ENCODE results near the gene ITPR1. TPM values are rescaled to one million over a fixed set of nuclear protein-coding genes. Genes with fewer than 3 reads are reported as not detected.

The ITPR1 gene
- total RNA-seq, 4 donors from 2014 or later = 12.1 to 68.7 (median 25.6) TPM

DNA sequence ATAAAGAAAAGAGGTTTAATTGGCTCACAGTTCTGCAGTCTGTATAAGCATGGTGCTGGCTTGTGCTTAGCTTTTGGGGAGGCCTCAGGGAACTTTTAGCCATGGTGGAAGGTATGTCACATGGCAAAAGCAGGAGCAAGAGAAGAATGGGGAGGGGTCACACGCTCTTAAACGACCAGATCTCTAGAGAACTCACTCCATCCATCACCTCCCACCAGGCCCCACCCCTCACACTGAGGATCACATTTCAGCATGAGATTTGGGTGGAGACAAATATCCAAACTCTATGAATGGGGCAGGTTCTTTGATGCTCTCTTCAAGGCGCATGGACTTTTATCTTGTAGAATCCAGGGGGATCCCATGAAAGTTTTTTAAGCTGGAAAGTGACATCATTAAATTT is 75.7 kb downstream of the ITPR1 start:
- peaks cover 0 to 19% (median 8%) of the 10 kb centered on the region in 3 donors for H3K4me1 ChIP-seq
- no peaks in the 10 kb centered on the region for H3K36me3 ChIP-seq
- H3K27ac ChIP-seq = no peak overlapping the region
- no peak for TF ChIP-seq POLR2A (IDR thresholded peaks at IDR 0.05)
- TF ChIP-seq CTCF (IDR thresholded peaks at IDR 0.05) = no peak
- H3K4me3 ChIP-seq = no peak overlapping the region
- no peak for DNase-seq
- whole genome bisulfite sequencing, 2 donors = 55 to 66% methylated on average over 3 of the region's 3 CpGs
- H3K27me3 ChIP-seq = no peaks in the 10 kb centered on the region
- no peaks in the 10 kb centered on the region for H3K9me3 ChIP-seq
- intact Hi-C loops (cut with DNase I) = no loop called here

- H3K36me3 ChIP-seq = no peaks in the 10 kb centered on the region
- no peaks in the 10 kb centered on the region for H3K27me3 ChIP-seq
- H3K27ac ChIP-seq = no peak overlapping the region
- no peak for DNase-seq
- no peak for TF ChIP-seq POLR2A (IDR thresholded peaks at IDR 0.05)
- H3K4me1 ChIP-seq = peaks cover 3 to 27% (median 5%) of the 10 kb centered on the region in 3 donors
- intact Hi-C loops (cut with DNase I) = no loop called here
- no peak overlapping the region for H3K4me3 ChIP-seq
- 77 to 89% methylated on average over 7 of the region's 7 CpGs for WGBS, 2 donors
- H3K9me3 ChIP-seq = no peaks in the 10 kb centered on the region
Measured at GRCh38 chr3:4570840-4571621, 77.9 kb downstream of the ITPR1 start.

DNA sequence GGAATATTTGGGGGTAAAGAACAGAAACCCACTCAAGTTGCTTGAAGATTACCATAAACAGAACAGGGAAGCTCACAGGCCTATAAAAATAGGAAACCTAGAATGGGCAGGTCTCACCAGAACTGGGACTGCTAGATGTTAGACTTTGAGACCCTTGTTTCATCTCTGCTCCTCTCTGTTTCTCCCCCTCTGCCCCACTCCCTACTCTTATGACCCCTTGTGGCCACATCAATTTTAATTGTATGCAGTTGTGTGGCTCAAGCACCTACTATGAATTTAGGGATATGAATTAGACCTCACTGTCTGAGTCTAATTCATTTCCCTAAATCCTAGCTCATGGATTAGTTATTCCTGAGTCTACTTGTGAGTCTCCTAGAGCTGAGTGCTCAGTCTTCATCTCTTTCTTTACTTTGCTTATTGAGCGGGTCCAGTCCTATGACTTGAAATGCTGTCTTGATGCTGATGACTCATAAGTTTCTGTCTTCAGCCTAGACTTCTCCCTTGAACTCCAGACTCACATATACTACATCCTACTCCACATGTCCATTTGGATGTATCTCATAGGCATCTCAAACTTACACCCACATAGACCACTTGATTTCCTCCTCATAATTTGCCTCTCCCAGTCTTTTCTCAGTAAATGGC is 78.7 kb downstream of the ITPR1 start:
- 85 to 89% methylated on average over 1 of the region's 1 CpG for WGBS, 2 donors
- Histone ChIP-seq H3K9me3 (no peaks in the 10 kb centered on the region), H3K4me1 (peaks cover 0 to 20% (median 3%) of the 10 kb centered on the region in 3 donors), H3K4me3 (no peak overlapping the region), H3K27me3 (no peaks in the 10 kb centered on the region), H3K36me3 (no peaks in the 10 kb centered on the region), H3K27ac (no peak overlapping the region)
- DNase-seq = no peak
- intact Hi-C loops (cut with DNase I) = no loop called here
- TF ChIP-seq POLR2A (IDR thresholded peaks at IDR 0.05) (no peak), CTCF (IDR thresholded peaks at IDR 0.05) (no peak)

GRCh38 chr3:4573153-4573552 is 80.0 kb downstream of the ITPR1 start:
- 93 to 95% methylated on average over 2 of the region's 2 CpGs for WGBS, 2 donors
- no peak overlapping the region for H3K4me3 ChIP-seq
- H3K4me1 ChIP-seq = peaks cover 0 to 18% (median 3%) of the 10 kb centered on the region in 3 donors
- H3K27ac ChIP-seq = no peak overlapping the region
- H3K9me3 ChIP-seq = no peaks in the 10 kb centered on the region
- intact Hi-C loops (cut with DNase I) = no loop called here
- TF ChIP-seq POLR2A (IDR thresholded peaks at IDR 0.05) = no peak
- TF ChIP-seq CTCF (IDR thresholded peaks at IDR 0.05) = no peak
- H3K36me3 ChIP-seq = no peaks in the 10 kb centered on the region
- H3K27me3 ChIP-seq = no peaks in the 10 kb centered on the region
- DNase-seq = no peak

- Histone ChIP-seq H3K27me3 (no peaks in the 10 kb centered on the region), H3K27ac (no peak overlapping the region), H3K4me3 (no peak overlapping the region), H3K36me3 (no peaks in the 10 kb centered on the region), H3K4me1 (peaks cover 0 to 18% (median 3%) of the 10 kb centered on the region in 3 donors), H3K9me3 (no peaks in the 10 kb centered on the region)
- no peak for DNase-seq
- intact Hi-C loops (cut with DNase I) = no loop called here
- TF ChIP-seq CTCF (IDR thresholded peaks at IDR 0.05) = no peak
- no peak for TF ChIP-seq POLR2A (IDR thresholded peaks at IDR 0.05)
- 77 to 80% methylated on average over 6 of the region's 6 CpGs for WGBS, 2 donors
Measured at GRCh38 chr3:4574426-4574965, 81.3 kb downstream of the ITPR1 start.

All from esophagus squamous epithelium (tissue), 5 donors.